ENCODE data around the gene PCNT. TPM values are rescaled to one million over a fixed set of nuclear protein-coding genes. Genes with fewer than 3 reads are reported as not detected.

The PCNT gene
- total RNA-seq, 2 donors from 2014 or later: 52.8 to 63.4 TPM

DNA sequence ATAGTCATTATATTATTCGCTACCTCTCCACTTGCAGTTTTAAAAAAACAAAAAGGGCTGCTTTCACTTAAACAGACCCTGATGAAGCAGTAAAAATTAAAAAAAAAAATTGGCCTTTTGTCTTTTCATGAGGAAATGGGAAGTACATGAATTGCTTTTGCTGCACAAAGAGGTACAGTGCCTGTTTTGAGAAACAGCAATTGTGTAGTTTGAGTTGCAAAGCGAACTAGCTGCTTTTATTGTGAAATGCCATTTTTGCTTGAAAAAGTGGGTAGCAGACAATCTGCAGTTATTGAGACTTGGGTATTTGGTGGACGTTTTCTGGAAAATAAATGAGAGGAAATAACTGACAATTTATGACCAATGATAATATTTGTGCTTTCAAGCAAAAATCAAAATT is 141.7 kb downstream of the PCNT start:
- H3K36me3 Mint-ChIP-seq: peaks cover 0 to 5% of the 10 kb centered on the region in 2 donors
- no peak overlapping the region for H3K27ac Mint-ChIP-seq
- DNase-seq (ENCODE audit: low spot score in 2 of 2) (no peak), ATAC-seq (no peak)
- no peaks in the 10 kb centered on the region for H3K9me3 Mint-ChIP-seq

DNA sequence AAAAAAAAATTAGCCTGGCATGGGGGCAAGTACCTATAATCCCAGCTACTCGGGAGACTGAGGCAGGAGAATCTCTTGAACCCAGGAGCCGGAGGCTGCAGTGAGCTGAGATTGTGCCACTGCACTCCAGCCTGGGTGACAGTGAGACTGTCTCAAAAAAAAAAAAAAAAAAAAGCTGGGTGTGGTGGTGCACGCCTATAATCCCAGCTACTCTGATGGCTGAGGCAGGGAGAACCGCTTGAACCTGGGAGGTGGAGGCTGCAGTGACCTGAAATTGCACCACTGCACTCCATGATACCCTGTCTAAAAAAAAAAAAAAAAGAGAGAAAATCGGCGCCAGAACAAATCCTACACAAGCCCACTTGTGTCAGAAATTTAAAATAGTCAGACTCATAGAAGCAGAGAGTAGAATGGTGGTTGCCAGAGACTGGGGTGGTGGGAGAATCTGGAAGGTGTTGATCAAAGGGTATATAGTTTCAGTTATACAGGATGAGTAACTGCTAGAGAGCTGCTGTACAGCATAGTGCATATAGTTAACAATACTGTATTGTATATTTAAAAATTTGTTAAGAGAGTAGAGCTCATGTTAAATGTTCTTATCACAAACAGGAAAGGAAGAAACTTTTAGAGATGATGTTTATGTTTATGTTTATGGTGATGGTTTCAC is 144.3 kb downstream of the PCNT start:
- H3K9me3 Mint-ChIP-seq: peaks cover 0 to 5% of the 10 kb centered on the region in 2 donors
- no peak overlapping the region for H3K27ac Mint-ChIP-seq
- ATAC-seq: peak; percentile 86 to 93
- DNase-seq (ENCODE audit: low spot score in 2 of 2): no peak
- peaks cover 0 to 12% of the 10 kb centered on the region in 2 donors for H3K36me3 Mint-ChIP-seq

DNA sequence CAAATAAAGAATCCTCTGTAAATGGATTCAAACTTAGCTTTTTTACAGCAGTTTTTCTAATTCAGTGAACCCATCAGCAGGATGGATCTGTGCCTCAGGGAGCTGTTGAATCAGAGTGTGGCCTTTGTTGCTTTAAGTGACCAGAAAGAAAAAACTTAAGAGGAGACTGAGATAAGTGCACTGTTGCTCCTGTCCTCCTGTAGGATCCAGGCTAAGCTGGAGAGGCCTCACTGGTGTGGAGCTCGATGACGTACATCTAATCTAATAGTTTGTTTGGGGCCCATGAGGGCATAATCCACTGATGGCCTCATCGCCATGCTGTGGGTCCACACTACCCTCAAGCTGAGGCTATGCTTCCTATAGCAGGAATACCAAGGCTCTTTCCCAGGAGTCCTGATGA is 145.3 kb downstream of the PCNT start:
- DNase-seq (ENCODE audit: low spot score in 2 of 2) (no peak), ATAC-seq (no peak)
- peaks cover 0 to 12% of the 10 kb centered on the region in 2 donors for H3K36me3 Mint-ChIP-seq
- no peak overlapping the region for H3K27ac Mint-ChIP-seq
- H3K9me3 Mint-ChIP-seq: peaks cover 0 to 5% of the 10 kb centered on the region in 2 donors

DNA sequence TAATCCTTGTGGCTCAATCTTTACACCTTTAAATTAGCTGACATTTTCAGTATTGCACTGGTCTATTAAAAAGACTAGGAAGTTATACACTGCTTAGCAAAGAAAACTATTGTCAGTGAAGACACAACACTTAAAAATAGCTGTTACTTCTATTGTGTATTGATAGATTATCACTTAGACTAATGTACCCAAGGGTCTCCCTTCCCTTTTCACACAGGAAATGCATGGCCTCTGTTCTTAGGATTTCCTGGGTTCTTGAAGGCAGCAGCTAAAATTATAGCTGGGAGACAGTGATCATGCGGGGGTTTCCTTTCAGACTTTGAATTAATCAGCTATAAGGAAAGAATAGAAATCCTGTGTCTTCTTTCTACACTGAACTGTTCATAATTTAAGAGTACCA is 147.6 kb downstream of the PCNT start:
- H3K9me3 Mint-ChIP-seq: peaks cover 0 to 5% of the 10 kb centered on the region in 2 donors
- no peak for DNase-seq (ENCODE audit: low spot score in 2 of 2)
- peaks cover 0 to 12% of the 10 kb centered on the region in 2 donors for H3K36me3 Mint-ChIP-seq
- no peak for ATAC-seq
- H3K27ac Mint-ChIP-seq: no peak overlapping the region

DNA sequence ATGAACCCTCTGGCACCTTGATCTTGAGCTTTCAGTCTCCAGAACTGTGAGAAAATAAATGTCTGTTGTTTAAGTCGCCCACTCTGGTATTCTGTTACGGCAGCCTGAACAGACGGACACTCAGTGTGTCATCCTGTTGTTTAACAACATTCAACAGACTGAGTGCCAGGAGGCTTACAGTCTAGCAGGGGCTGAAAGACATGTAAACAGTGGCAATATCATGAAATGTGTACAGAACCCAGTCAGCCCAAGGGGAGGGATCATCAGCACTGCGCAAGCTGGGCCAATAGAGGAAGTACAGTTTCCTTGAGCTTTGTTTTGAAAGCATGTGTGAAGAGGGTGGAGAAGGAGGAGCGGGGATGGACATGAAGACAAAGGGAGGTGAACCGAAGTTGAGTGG is 148.3 kb downstream of the PCNT start:
- Mint-ChIP-seq H3K36me3 (peaks cover 0 to 18% of the 10 kb centered on the region in 2 donors), H3K27ac (peak overlapping the region in 1 of 2 donors; percentile 17), H3K9me3 (peaks cover 0 to 5% of the 10 kb centered on the region in 2 donors)
- DNase-seq (ENCODE audit: low spot score in 2 of 2): no peak
- no peak for ATAC-seq

DNA sequence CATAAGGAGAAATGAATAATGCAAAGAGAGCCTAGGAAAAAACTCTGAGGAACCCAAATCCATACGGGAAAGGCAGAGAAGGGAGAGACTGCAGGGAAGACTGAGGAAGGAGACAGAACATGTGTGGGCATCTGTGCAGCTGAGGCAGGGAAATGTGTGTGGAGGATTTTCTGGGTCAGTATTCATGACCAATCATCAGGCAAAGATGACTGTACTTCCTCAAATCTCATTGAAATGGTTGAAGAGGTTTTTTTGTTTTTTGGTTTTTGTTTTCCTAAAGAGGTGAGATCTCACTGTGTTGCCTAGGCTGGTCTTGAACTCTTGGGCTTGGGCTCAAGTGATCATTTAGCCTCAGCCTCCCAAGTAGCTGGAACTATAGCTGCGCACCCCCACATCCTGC is 150.4 kb downstream of the PCNT start:
- DNase-seq (ENCODE audit: low spot score in 2 of 2) (no peak), ATAC-seq (no peak)
- Mint-ChIP-seq H3K9me3 (peaks cover 0 to 5% of the 10 kb centered on the region in 2 donors), H3K27ac (peak overlapping the region in 1 of 2 donors; percentile 35), H3K36me3 (peaks cover 0 to 23% of the 10 kb centered on the region in 2 donors)

DNA sequence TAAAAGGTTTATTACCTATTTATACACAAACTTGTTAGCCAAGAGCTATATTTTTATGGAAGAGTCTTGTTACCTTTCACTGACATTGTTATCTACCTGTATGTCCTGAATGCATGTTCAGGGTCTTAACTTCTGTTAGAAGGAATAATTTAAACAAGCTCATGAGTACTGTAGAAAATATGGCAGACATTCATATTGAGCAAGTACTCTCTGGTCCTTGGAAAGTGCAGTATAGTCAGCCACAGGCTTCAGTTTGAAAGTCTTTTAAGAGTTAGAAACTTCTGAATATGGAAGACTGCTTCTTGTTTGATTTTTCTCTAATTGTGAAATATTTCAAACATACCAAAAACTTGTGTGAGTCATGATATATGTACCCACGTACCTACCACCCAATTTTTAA is 151.3 kb downstream of the PCNT start:
- Mint-ChIP-seq H3K27ac (no peak overlapping the region), H3K9me3 (peaks cover 0 to 5% of the 10 kb centered on the region in 2 donors), H3K36me3 (peaks cover 0 to 23% of the 10 kb centered on the region in 2 donors)
- DNase-seq (ENCODE audit: low spot score in 2 of 2): no peak
- no peak for ATAC-seq

DNA sequence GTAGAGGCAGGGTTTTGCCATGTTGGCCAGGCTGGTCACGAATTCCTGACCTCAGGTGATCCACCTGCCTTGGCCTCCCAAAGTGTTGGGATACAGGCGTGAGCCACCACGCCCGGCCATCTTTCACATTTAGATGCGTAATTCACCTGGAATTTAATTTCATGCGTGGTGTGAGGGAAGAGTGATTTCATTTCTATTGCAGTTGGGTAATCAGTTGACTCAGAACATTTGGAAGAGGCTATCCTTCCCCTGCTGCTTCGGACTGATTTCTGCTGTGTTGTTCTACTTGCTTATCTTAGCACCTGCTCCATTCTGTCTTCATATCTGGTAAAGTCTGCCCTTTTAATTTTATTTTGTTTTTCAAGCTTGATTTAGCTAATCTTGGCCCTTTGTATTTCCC is 153.8 kb downstream of the PCNT start:
- Mint-ChIP-seq H3K36me3 (peaks cover 0 to 16% of the 10 kb centered on the region in 2 donors), H3K27ac (no peak overlapping the region), H3K9me3 (no peaks in the 10 kb centered on the region)
- DNase-seq (ENCODE audit: low spot score in 2 of 2): no peak
- no peak for ATAC-seq

DNA sequence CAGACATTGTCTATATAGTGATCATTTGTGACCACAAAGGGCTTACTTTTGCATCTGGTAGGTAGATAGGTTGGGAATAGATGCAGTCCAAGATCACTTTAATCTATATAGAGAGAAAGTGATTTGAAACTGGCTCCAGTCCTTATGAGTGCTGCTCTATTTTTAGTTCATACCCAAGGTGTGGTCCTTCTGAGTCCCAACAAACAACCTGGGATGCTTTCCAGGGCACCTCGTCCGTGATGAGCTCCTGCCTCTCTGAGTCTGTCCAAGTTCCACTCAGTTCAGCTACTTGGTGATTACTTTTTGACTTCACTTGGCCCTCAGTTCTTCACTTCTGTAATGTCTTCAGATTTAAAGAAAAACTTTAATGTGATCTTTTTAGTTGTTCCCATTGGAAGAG is 155.0 kb downstream of the PCNT start:
- peaks cover 0 to 16% of the 10 kb centered on the region in 2 donors for H3K36me3 Mint-ChIP-seq
- H3K9me3 Mint-ChIP-seq: no peaks in the 10 kb centered on the region
- H3K27ac Mint-ChIP-seq: no peak overlapping the region
- ATAC-seq: no peak
- no peak for DNase-seq (ENCODE audit: low spot score in 2 of 2)

DNA sequence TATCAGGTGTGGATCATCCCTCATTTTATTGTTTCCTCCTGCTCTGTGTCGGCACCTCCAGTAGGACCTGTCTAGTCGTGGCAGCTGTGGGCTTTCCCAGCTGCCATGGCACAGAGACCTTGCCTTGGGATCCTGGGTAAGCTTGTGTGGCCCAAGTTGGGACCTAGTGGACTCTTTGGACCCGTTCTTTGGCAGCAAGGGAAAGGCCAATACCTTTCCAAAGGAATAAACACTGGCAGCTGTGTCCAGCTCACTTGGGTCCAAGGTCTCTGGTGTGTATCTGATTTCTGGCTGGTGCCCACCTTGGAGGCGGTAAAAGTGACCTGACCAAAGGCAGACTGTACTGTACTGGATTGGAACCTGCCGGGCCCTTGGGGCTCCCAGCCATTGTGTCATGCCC is 156.5 kb downstream of the PCNT start:
- no peaks in the 10 kb centered on the region for H3K9me3 Mint-ChIP-seq
- H3K27ac Mint-ChIP-seq: no peak overlapping the region
- DNase-seq (ENCODE audit: low spot score in 2 of 2) (no peak), ATAC-seq (no peak)
- H3K36me3 Mint-ChIP-seq: peaks cover 0 to 16% of the 10 kb centered on the region in 2 donors

DNA sequence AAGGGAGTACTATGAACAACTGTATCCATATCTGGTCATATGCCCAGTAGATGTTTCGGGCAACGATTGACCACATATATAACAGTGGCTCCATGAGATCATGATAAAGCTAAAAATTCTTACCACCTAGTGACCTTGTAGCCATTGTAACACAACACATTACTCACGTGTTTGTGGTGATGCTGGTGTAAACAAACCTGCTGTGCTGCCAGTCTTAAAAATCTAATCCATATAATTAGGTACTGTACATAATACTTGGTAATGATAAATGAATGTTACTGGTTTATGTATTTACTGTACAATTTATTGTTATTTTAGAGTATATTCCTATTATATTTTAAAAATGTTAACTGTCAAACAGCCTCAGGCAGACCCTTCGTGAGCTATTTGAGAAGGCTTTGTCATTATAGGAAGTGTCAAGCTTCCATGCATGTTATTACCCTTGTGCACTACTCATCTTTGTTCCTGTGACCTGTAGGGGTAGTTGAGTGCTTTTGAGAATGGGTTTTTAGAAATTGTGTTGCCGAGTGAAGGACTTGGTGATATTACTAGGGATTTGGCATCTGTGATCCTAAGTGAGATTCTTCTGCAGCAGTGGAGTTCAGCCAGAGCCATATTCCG is 158.4 kb downstream of the PCNT start:
- ATAC-seq (no peak), DNase-seq (ENCODE audit: low spot score in 2 of 2) (no peak)
- Mint-ChIP-seq H3K9me3 (no peaks in the 10 kb centered on the region), H3K36me3 (peaks cover 0 to 13% of the 10 kb centered on the region in 2 donors), H3K27ac (no peak overlapping the region)

DNA sequence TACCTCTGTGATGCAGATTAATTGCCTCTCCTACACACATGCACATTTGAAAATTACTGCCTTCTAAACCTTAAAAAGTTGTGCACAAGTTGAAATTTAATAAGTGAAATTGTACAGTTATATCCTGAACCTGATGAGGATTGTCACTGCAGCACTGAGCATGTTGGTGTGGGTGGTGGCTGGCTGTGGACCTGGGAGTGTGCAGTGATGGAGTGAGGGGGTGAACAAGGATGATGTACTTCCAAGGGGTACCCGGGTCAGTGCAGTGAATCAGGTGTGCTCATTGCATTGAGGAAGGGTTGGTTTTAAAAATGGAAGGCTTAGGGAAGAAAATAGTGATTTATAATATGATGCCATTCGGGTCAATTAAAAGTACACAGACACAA is 158.9 kb downstream of the PCNT start:
- H3K27ac Mint-ChIP-seq: peak overlapping the region; percentile 5 to 11
- peaks cover 0 to 9% of the 10 kb centered on the region in 2 donors for H3K36me3 Mint-ChIP-seq
- no peaks in the 10 kb centered on the region for H3K9me3 Mint-ChIP-seq
- DNase-seq (ENCODE audit: low spot score in 2 of 2): no peak
- ATAC-seq: no peak

DNA sequence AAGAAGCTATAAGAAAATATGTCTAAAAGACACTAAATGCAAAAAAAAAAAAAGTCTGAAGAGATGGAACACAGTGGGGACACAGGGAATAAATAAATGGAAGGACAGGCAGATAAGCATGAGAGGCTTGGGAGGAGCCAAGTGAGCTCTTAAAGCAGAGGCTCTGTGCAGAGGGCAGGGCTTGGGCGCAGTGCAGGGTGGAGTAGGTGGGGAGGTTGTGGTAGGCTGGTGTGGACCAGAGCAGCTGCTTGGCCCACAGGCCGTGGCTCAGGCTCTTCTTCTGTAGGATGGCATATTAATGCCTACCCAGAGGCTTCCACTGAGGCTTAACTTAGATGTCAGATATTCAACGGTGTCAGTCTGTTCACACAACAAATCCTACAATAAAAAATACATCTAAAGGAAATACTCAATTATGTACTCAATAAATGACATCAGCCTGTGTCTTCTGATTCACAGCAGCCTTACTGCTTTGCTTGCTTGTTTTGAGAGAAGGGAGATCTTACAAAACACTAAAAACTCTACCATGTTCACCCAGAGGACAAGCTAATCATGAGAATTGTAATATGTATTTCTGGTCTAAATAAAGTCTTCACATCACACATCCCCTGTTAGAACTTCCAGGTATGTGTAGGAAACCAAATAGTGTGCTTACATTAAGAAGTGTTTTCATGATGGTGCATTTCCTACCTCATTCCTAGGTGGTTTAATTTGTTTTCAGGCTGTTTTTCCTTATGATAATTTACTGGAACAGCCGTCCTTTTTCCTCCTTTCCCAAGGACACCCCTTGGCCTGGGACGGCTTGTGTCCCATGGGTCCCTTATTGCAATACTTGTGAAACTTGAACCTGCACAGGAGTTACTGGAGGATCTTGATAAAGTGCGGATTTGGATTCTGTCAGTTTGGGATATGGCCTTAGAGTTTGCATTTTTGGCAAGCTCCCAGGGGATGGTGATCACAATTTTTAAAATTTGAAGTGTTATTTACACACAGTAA is 159.6 kb downstream of the PCNT start:
- Mint-ChIP-seq H3K36me3 (peaks cover 0 to 7% of the 10 kb centered on the region in 2 donors), H3K27ac (peak overlapping the region; percentile 5 to 11)
- peak; percentile 22 to 69 for ATAC-seq

DNA sequence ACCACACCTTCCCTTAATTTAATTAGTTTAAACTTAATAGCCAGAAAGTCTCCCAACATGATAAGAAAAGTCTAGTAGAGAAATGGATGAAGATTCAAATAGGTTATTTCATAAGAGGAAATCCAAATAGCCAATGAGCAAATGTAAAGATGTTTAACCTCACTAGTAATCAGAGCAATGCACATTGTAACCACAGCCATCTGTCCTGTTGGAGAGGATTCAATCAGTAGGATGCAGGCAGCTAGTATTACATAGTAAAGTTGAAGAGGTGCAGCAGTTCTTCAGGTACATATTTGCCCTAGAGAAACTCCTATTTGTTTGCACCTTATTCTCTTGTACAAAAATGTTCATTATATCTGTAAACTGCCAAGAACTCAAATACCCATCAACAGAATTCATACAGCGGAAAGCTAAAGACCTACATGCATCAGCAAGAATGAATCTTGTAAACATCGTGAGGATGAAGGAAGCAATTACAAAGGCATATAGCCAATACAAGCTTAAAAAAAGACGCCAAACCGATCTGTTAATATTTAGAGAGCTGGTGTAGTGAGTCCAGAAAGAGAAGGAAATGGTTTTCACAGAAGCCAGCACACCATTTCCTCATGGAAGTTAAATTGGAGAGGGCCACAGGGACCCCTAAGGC is 162.6 kb downstream of the PCNT start:
- ATAC-seq: no peak
- peaks cover 1 to 8% of the 10 kb centered on the region in 2 donors for H3K36me3 Mint-ChIP-seq
- no peak for DNase-seq (ENCODE audit: low spot score in 2 of 2)
- H3K27ac Mint-ChIP-seq: no peak overlapping the region
- H3K9me3 Mint-ChIP-seq: no peaks in the 10 kb centered on the region

More for the DNA sequence above, 159.6 kb downstream of the PCNT start:
- H3K9me3 Mint-ChIP-seq: no peaks in the 10 kb centered on the region
- DNase-seq (ENCODE audit: low spot score in 2 of 2): no peak

DNA sequence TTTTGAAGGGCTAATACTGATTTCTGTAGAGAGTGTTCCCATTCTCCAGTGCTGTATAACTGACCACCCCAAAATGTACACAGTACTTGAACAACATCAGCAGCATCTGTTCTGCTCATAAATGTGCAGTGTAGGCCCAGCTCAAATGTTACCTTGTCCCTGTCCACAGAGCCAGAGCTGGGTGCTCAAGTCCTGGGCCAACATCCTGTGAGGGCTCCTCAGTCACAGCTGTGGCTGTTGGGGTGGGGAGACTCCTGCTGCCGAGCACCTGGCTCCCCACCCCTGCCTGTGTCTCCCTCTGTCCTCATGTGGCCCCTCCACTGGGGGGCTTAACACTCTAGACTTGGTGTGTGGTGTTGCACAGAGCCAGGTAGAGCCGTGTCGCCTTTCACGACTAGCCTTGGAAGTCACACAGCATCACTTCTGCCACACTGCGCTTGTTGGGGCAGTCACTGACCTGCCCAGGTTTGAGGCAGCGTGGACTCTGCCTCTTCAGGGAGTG is 165.3 kb downstream of the PCNT start:
- ATAC-seq (no peak), DNase-seq (ENCODE audit: low spot score in 2 of 2) (no peak)
- no peak overlapping the region for H3K27ac Mint-ChIP-seq
- H3K36me3 Mint-ChIP-seq: peaks cover 20 to 34% of the 10 kb centered on the region in 2 donors
- H3K9me3 Mint-ChIP-seq: peaks cover 0 to 6% of the 10 kb centered on the region in 2 donors

DNA sequence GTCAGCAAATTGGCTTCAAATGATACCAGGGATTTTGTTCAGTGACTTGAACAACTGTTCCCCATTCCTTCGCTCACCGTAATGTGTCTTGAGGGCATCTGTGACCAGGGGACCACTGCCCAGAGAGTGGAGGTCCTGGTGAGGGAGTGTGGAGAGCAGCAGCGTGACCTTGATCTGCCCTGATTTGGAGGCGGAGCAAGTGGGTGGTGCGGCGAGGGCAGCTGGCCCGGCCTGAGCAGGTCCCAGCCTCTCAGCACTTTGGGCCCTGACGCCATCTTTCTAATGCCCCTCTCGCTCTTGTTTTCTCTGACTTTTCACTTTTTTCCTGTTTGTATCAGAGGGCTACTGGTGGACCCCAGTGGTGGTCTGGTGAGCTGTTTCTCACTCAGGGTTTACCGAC is 165.8 kb downstream of the PCNT start:
- Mint-ChIP-seq H3K9me3 (peaks cover 0 to 6% of the 10 kb centered on the region in 2 donors), H3K27ac (no peak overlapping the region), H3K36me3 (peaks cover 20 to 36% of the 10 kb centered on the region in 2 donors)
- ATAC-seq (no peak), DNase-seq (ENCODE audit: low spot score in 2 of 2) (no peak)
